Medulla oblongata (tissue), 1 donor: ENCODE data around the gene SRPK3.

Experiments used
- DNase-seq: peaks from one replicate; pipeline ENCODE4 v3.0.0-alpha.2; 2015; ENCODE audit errors: extremely low spot score

Gene SRPK3

DNA sequence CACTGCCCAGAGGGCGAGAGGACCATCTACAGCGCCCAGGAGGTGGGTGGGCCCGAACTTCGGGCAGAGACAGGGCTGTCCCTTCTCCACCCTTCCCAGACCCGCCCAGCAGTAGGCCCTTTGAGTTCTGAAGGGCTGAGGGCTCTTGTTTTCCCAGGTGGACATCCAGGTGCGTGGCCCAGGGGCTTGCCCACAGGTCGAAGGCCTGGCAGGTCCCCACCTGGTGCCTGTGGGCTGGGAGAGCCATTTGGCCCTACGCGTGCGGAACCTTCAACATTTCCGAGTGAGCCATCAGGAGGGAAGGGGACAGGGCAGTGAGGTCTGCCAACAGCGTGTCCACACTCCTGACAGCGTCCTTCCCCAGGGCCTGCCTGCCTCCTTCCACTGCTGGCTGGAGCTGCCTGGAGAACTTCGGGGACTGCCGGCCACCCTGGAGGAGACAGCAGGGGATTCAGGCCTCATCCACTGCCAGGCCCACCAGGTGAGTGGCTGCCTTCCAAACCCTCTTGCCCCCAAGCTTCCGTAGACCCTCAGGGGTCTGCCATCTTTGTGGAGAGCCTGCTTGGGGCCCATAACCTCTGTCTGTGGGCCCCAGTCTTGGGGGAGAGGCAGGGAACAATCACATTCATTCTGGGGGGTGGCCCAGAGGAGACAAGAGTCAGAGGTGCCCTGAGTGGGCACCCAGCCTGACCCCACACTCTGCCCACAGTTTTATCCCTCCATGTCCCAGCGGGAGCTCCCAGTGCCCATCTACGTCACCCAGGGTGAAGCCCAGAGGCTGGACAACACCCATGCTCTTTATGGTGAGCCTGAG is 10.0 kb upstream of the SRPK3 start:
- no peak for DNase-seq

DNA sequence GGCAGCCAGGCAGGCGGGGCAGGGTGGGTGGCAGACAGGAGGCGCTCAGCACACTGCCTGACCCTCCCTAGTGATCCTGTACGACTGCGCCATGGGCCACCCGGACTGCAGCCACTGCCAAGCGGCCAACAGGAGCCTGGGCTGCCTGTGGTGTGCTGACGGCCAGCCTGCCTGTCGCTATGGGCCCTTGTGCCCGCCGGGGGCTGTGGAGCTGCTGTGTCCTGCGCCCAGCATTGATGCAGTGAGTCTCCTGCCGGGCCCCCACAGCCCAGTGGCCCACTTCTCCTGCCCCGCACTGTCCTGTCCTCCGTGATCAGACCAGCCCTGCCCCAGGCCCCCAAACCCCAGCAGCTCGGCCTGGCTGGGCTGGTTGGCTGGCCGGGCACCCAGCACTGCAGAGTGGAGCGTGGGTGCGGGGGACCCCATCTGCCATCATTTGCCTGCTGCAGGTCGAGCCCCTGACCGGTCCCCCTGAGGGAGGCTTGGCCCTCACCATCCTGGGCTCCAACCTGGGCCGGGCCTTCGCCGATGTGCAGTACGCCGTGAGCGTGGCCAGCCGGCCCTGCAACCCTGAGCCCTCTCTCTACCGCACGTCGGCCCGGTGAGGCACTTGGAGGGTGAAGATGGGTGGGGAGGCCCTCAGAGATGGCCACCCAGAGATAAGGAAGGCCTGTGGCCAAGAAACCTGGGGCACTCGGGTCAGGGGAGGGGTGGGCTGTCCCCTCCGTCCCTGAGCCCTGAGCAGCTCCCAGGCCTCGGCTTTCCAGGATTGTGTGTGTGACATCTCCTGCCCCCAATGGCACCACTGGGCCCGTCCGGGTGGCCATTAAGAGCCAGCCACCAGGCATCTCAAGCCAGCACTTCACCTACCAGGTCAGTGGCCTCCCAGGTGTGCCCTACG is 9.2 kb upstream of the SRPK3 start:
- DNase-seq: no peak

DNA sequence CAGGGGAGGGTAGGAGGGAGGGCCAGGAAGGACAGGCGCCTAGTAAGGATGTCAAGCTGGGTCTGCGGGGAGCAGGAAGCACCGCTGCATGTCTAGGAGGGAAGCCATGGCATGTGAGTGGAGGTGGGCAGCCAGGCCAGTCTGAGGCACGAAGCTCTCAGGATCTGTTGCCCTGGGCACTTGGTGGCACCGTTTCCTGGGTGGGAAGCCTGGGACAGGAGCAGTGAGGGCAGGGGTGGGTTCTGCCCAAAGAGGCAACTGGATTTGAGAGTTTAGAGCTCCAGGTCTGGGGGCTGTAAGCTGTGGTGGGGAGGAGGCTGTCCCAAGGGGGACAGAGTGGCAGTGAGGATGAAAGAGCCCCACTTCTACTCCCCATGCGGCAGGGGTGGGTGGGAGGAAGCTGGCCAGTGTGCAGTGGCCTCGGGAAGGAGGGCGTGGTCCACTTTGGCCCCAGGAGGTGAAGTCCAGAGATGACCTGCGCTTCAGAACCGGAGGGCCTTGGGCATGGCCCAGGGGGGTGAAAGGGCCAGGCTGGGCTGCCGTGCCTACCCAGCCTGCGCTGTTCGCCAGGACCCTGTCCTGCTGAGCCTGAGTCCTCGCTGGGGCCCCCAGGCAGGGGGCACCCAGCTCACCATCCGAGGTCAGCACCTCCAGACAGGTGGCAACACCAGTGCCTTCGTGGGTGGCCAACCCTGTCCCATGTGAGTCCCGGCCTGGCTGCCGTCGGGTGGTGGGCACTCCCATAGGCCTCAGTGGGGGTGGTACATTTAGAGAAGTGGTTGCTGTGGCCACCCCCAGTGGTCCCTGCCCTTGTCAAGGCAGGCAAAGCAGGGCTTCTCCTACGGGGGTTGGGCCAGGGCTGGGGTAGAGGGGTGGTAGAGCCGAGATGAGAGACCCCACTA is 8.3 kb upstream of the SRPK3 start:
- DNase-seq: no peak

DNA sequence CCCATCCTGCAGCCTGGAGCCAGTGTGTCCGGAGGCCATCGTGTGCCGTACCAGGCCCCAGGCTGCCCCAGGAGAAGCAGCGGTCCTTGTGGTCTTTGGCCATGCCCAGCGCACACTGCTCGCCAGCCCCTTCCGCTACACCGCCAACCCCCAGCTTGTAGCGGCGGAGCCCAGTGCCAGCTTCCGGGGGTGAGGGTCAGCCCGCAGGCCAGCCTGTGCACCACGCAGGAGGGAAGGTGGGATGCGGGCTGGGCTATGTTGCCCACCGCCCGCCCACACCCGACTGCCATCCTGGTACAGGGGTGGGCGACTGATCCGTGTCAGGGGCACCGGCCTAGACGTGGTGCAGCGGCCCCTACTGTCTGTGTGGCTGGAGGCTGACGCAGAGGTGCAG is 7.6 kb upstream of the SRPK3 start:
- DNase-seq: no peak

DNA sequence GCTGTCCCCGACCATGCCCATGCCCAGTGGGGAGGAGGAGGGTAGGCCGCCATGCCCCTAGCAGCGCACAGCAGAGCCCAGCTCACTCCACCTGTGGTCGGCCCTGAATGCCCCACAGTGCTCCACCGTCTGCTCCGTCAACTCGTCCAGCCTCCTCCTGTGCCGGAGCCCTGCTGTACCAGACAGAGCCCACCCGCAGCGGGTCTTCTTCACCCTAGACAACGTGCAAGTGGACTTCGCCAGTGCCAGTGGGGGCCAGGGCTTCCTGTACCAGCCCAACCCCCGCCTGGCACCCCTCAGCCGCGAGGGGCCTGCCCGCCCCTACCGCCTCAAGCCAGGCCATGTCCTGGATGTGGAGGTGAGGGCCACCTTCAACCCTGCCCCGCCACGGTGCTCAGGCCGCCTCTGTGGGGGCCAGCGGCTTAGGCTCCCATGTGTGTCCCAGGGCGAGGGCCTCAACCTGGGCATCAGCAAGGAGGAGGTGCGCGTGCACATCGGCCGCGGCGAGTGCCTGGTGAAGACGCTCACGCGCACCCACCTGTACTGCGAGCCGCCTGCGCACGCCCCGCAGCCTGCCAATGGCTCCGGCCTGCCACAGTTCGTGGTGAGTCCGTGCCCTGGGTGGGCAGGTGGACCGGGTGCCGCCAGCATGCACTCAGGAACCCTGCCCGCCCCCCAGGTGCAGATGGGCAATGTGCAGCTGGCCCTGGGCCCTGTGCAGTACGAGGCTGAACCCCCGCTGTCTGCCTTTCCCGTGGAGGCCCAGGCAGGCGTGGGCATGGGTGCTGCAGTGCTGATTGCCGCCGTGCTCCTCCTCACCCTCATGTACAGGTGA is 6.9 kb upstream of the SRPK3 start:
- DNase-seq: no peak

DNA sequence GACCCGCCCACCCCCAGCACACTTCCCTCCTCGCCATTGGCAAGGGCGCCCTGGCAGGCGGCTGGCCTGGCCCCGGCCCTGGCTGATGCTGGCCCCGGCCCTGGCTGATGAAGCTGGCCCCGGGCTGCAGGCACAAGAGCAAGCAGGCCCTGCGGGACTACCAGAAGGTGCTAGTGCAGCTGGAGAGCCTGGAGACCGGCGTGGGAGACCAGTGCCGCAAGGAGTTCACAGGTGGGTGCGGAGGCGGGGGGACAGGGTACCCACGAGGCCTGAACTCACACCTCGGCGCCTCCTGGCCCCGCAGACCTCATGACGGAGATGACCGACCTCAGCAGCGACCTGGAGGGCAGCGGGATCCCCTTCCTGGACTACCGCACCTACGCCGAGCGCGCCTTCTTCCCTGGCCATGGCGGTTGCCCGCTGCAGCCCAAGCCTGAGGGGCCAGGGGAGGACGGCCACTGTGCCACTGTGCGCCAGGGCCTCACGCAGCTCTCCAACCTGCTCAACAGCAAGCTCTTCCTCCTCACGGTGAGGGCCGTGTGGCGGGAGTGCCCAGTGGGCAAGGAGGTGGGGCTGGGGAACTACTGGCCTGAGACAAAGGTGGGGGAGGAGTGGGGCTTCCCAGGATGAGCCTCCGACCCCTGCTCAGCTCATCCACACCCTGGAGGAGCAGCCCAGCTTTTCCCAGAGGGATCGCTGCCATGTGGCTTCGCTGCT is 6.1 kb upstream of the SRPK3 start:
- no peak for DNase-seq

DNA sequence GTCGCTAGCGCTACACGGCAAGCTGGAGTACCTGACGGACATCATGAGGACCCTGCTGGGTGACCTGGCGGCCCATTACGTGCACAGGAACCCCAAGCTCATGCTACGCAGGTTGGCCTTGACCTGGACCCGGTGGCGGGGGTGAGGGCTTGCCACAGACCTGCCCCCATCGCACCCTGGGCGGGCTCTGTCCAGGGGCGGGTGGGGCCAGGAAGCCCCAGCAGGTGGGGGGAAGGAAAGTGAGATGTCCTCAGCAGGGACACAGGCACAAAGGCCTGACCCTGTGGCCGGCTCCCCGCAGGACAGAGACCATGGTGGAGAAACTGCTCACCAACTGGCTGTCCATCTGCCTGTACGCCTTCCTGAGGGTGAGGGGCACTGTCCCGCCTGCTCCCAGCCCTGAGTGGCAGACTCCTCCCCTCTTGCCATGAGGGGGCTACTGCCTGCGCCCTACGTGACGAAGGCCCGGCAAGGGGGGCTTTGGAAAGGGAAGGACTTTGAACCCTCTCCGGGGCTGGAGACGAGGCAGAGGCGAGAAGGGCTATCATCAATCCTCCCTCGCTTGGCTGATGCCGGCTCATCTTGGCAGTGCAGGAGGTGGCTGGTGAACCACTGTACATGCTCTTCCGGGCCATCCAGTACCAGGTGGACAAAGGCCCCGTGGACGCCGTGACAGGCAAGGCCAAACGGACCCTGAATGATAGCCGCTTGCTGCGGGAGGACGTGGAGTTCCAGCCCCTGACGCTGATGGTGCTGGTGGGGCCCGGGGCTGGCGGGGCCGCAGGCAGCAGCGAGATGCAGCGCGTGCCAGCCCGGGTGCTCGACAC is 5.3 kb upstream of the SRPK3 start:
- no peak for DNase-seq

DNA sequence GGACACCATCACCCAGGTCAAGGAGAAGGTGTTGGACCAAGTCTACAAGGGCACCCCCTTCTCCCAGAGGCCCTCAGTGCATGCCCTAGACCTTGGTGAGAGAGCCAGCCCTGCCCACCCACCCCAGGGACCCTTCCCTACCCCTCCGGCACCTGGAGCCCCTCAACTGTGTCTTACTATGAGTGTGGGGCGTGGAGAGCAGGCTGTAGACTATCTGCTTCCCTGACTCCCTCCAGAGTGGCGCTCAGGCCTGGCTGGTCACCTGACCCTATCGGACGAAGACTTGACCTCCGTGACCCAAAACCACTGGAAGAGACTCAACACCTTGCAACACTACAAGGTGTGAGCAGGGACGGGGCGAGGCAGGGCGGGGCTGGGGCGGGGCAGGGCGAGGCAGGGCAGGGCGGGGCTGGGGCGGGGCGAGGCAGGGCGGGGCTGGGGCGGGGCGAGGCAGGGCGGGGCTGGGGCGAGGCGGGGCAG is 4.7 kb upstream of the SRPK3 start:
- no peak for DNase-seq

DNA sequence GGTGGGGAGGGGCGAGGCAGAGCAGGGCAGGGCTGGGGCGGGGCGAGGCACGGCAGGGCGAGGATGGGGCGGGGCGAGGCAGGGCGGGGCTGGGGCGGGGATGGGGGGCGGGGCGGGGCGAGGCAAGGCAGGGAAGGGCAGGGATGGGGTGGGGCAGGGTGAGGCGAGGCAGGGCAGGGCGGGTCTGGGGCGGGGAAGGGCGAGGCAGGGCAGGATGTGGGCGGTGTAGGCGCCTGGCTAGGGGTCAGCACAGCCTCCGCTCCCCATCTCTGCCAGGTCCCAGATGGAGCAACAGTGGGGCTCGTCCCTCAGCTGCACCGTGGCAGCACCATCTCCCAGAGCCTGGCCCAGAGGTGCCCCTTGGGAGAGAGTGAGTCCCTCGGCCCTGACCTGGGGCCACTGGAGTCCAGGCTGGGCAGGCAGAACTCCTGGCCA is 4.2 kb upstream of the SRPK3 start:
- no peak for DNase-seq

DNA sequence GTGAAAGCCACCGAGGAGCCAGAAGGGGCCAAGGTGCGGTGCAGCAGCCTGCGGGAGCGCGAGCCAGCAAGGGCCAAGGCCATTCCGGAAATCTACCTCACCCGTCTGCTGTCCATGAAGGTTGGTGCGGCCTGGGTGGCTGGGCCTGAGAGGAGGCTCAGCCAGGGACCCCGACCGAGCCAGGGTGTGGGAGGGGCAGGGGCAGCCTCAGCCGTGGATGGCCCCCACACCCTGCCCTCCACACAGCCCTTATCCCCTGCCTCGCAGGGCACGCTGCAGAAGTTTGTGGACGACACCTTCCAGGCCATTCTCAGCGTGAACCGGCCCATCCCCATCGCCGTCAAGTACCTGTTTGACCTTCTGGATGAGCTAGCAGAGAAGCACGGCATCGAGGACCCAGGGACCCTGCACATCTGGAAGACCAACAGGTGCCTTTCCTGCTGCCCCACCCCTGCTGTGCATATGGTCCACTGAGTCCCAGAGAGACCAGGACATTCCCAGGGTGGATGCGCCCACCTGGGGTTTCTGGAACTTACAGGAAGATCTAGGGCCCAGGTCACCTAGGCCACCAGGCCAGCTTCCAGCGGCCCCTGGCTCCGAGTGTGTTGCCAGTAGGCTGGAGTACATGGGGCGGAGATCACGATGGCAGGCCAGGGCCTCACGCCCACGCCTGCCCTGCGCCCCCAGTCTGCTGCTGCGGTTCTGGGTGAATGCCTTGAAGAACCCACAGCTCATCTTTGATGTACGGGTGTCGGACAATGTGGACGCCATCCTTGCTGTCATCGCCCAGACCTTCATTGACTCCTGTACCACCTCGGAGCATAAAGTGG is 3.4 kb upstream of the SRPK3 start:
- DNase-seq: no peak

DNA sequence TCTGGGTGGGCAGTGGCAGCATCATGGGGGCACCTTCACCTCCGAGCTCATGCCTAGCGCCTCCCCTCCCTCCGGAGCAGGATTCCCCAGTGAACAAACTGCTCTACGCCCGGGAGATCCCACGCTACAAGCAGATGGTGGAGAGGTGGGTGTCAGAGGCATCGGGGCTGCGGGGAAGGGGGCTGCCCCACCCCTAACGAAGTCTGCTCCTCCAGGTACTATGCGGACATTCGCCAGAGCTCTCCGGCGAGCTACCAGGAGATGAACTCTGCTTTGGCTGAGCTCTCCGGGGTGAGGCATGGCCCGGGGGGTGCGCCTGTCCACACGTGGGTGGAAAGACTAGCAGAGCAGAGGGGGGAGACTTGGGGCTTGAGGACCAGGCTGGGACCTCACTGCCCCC is 2.7 kb upstream of the SRPK3 start:
- DNase-seq: no peak

DNA sequence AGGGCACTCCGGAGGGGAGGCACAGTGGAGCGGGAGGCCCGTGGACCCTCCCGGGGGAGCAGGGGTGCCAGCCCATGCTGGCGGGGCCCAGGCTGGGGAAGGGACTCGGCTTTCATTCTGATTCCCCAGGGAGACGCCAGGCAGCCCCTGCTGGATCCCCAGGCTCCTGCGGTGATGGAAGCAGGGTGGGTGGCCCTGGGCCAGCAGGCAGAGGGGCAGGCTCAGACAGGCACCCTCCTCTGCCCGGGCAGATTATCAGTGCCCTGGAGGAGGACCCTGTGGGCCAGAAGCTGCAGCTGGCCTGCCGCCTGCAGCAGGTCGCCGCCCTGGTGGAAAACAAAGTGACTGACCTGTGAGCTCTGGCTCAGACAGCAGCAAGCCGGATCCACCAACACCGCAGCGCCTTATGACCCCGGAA is 2.1 kb upstream of the SRPK3 start:
- no peak for DNase-seq

DNA sequence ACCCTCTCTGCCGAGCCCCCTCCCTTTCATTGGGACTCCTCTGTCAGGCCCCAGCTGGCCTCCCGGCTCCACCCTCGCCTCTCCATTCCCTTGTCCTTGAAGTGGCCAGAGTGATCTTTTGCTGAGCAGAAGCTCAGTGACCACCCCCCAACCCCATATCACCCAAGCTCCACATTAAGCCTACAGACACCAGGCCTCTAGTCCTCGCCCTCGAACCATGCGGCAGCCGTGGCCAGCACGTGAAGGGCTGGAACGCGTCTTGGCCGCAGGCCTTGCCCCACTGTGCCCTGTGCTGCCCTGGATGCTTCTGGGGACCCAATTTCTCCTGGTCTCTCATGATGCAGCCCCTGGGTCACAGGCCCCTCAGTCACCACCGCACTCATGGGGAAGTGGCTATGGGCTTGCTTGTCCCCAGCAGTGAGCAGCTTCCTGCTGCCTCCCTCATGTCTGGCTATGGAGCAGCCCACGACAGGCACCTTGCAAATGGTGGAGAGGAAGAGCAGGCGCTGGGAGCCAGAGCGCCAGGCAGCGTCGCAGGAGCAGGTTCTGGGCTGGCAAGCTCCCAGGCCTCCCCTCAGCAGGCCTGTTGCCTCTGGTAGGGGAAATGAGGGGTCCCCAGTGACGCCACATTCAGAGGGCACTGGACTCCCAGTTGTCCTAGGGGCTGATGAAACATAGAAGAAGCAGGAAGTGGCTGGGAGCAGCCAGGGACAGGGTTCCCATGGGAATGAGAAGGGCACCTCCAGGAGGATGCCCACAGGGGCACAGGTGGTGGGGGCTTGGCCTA is 757 bp upstream of the SRPK3 start:
- DNase-seq: no peak

DNA sequence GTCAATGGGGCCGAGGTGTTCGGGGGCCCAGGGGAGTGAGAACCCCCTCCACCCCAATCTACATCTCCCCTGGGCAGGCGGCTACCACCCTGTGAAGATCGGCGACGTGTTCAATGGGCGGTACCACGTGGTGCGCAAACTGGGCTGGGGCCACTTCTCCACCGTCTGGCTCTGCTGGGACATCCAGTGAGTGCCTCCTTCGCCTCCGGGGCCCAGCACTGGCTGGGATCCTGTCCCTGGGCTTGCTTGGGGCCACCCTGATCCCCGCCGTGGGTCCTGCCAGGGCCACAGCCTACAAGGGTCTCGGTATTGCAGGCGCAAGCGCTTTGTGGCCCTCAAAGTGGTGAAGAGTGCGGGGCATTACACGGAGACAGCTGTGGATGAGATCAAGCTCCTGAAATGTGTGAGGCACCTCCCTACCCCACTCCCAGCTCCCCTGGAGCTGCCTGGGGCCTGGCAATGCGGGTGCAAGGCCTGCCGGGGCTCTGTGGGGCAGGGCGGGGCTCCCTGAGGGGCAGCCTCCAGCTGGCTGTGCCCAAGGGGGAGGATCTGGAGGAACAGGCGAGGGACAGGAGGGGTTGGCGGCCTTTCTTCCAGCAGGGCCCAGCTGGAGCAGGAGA is 697 bp downstream of the SRPK3 start:
- DNase-seq: no peak

DNA sequence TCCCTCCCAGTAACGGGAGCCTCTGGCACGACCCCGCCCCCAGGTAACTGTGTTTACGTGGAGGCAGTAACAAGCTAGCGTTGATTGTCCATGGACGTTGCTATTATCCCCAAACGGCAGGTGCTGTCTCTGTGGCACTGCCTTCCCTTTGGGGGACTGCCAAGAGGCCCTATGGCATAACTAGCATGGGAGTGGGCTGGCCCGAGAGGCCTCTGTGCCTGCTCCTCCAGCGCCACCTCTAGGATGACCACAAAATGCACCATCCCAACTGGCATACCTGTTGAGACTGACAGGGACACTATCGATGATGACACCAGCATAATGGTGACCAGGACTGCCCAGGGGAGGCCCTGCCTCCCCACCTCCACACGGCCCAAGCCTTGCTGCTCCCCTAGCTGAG is 1.5 kb downstream of the SRPK3 start:
- DNase-seq: no peak

DNA sequence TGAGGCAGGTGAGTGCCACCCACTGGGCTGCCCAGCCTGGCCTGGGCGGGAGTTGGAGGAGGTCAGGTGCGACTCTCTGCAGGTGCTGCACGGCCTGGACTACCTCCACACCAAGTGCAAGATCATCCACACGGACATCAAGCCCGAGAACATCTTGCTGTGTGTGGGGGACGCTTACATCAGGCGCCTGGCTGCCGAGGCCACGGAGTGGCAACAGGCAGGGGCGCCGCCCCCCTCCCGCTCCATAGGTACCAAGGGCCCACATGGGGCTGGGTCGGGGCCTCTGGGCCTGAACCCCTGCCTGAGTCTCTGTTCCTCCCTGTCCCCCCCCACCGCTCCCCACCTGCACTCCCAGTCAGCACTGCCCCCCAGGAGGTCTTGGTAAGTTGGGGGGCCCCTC is 2.0 kb downstream of the SRPK3 start:
- DNase-seq: no peak

DNA sequence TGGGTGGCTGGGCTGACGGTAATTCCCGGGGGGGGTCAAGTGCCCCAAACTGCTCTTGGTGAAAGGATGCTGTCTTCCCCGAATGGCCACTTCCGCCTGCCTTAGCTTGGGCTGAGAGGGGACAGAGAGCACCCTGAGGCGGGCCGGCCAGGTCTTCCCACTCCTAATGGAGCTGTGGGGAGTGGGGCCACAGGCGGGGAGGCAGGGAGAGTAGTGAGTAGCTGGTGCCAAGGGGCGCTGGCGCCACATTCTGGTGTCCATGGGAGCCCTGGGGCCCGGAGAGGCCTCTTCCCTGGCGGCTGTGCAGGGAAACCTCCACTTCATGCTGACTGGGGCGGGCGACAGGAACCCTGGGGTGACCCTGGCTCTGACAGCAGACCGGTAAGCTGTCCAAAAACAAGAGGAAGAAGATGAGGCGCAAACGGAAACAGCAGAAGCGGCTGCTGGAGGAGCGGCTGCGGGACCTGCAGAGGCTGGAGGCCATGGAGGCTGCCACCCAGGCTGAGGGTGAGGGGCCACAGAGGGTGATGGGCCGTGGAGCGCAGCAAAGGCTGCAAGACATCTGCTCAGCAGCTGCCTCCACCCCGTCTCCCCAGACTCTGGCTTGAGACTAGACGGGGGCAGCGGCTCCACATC is 2.7 kb downstream of the SRPK3 start:
- DNase-seq: no peak
